HG03575 (cell line): Measurements from ENCODE around the gene CRADD.
"Not testable (repeated sequence)": the region's sequence is repeated elsewhere in the genome, so short reads cannot be mapped to it uniquely, and the experiment has no call there.

Experiments used
- ATAC-seq: cut with Tn5 transposase; IDR thresholded peaks from one replicate; pipeline ENCODE4 v1.9.1; 2021; ENCODE audit not compliant: unreplicated experiment, insufficient number of reproducible peaks, low FRiP score; ENCODE audit errors: extremely low read depth

Gene CRADD

GRCh38 chr12:93766796-93767523 is 89.8 kb downstream of the CRADD start:
- no peak for ATAC-seq

DNA sequence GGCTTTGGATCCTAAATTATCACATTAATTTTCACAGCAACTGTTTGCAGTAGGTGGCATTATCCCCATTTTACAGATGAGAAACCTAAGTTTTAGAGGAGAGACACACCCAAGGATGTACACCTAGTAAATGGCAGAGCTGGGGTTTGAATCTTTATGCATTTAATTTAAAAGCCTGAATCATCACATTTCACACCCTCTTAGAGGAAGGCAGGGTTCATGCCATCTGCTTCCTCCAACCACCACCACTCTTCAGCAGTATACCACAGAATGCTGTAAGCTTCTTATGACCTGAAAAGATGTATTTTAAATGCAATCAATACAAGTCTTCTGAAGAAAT is 90.3 kb downstream of the CRADD start:
- no peak for ATAC-seq

DNA sequence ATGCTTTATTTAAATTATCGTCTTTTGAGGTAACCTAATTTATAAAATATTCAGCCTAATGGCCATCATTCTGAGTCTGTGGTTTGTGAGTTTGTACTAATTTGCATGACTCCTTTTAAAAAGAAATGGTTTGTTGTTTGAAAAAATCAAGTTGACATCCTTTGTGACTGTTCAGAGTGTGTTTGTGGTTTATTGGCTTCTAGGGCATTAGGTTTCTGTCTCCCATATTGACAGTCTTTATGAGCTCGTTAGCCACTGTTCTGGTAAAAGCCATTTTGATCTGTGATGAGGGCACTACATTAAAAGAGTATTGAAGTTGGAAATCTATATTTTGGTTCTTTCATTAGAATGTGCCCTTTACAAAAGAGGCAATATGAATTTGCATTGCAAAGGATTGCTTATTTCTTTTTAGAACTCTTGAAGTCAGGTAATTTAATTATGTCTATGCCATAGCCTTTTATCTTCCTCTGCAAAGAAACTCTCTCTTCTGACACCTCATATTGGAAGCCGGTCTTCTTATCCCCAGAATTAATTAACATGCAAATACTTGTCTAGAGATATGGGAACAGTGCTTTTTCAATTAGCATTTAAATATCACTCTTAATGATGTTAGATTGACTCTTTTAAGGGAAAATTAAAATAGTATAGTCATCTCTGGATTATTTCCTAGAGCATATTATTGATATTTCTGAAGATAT is 95.0 kb downstream of the CRADD start:
- no peak for ATAC-seq

DNA sequence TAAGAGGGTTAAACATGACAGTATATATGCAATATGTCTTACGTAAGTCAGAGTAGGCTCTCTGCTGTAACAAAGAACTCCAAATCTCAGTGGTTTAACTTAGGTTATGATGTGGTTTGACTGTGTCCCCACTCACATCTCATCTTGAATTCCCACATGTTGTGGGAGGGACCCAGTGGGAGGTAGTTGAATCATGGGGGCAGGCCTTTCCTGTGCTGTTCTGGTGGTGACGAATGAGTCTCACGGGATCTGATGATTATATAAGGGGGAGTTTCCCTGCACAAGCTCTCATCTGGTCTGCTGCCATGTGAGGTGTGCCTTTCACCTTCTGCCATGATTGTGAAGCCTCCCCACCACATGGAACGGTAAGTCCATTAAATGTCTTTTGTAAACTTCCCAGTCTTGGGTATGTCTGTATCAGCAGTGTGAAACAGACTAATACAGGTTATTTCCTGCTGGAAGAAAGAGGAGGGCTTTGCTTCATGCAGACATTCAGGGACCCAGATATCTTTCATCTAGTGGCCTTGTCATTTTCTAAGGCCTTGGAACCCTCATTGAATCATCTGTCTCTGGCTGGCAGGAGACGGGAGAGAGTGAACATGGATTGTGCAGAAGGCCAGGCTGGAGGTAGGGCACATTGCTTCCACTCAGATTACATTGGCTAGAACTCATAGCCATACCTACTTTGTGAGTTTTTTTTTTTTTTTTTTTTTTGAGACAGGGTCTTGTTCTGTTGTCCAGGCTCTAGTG is 96.1 kb downstream of the CRADD start:
- no peak for ATAC-seq

GRCh38 chr12:93776581-93777018 is 99.4 kb downstream of the CRADD start:
- ATAC-seq, result no peak

- no peak for ATAC-seq
These were observed 100.1 kb downstream of the CRADD start for GRCh38 chr12:93777254-93777653.

GRCh38 chr12:93778306-93778705 is 101.1 kb downstream of the CRADD start:
- ATAC-seq, result no peak

DNA sequence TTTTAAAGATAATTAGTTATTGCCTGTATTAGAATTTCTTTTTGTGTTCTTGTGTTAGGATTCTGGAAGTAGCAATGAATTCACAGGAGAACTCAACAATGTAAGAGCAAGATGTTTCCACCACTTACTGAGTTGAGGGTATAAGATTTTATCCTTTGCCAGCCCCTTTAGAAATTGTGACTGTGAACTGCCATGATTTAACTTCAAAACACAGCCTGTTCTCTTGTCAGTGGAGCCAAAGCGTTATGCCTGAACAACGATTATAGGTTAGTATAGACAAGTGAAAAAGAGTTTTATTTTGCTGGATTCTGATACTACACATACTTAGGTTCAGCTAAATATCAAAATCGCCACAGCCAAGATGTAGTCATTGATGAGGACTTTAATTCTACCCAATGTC is 101.6 kb downstream of the CRADD start:
- no peak for ATAC-seq

GRCh38 chr12:93780101-93780641 is 103.0 kb downstream of the CRADD start:
- no peak for ATAC-seq

GRCh38 chr12:93780886-93781285 is 103.7 kb downstream of the CRADD start:
- ATAC-seq, result not testable (repeated sequence)

DNA sequence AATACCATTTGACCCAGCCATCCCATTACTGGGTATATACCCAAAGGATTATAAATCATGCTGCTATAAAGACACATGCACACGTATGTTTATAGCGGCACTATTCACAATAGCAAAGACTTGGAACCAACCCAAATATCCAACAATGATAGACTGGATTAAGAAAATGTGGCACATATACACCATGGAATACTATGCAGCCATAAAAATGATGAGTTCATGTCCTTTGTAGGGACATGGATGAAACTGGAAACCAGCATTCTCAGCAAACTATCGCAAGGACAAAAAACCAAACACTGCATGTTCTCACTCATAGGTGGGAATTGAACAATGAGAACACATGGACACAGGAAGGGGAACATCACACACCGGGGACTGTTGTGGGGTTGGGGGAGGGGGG is 104.8 kb downstream of the CRADD start:
- ATAC-seq, result not testable (repeated sequence)

- no peak for ATAC-seq
These were observed 105.7 kb downstream of the CRADD start for GRCh38 chr12:93782853-93783252.

DNA sequence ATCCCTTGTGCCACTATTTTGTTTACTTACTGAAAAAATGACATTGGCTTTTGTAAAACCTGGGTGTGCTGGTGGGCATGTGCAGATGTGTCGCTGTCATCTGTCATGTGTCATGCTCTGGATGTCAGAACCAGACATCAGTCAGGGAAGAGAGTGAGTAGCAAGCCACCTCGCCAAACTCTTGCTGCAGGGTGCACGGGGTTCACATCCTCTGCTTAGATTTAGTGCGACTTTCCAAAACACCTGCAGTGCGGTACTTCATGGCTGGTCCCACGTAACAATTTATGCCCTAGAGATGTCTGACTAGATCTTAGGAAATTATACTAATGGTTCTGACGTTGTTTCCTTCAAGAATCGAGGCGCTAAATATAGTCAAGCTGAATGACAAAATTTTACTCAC is 106.7 kb downstream of the CRADD start:
- no peak for ATAC-seq

- no peak for ATAC-seq
These were observed 107.3 kb downstream of the CRADD start for GRCh38 chr12:93784339-93785086.

DNA sequence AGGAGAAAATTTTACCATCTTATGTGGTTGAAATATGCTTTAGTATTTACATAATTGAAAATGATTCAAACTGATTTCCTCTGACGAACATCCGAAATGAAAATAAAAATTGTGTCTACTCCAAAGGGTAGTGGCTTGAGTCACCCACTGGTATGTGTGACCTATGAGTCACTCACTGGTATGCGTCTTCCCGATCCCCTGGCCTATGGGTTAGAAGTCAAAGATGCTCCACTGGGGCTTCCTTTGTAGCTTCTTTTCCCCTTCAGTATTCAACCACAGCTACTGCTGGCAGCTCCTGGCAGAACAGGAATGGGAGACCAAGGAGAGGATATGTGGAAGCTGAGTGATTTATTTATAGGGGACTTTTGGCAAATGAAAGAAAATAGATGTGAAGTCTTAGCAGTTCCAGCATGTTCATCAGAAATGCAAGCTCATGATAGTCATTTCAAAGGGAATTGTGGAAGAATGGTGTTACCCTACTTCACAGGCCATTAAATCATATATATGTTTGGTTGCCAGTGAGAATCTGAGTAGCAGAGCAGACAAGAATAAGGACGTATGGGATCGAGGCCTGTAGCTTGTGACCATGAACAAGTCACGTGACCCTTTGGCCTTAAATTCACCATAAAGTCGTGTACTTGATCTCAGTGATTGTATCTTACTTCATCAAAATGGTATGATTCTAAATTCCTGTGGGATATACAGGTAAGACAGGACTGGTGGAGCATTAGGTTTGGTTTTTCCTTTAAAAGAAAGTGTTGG is 108.3 kb downstream of the CRADD start:
- no peak for ATAC-seq

GRCh38 chr12:93786656-93787397 is 109.7 kb downstream of the CRADD start:
- no peak for ATAC-seq

DNA sequence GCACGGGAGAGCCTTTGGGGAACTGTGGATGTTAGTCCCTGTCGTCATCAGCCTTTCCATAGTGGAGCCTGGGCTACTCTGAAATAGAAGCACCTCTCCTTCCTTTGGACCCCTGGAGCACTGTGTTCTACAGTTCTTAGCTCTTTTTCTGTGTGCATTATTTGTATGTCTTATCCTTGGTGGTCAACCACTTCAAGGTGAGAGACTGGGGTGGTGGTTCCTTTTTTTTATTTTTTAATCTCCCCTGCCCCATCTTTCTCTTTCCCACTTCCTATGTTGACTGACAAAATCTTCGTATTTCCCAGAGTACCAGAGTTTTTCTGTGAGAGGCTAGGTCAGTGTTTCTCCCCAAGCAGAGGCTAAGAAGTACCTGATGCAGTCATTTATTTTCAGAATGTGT is 111.7 kb downstream of the CRADD start:
- no peak for ATAC-seq

DNA sequence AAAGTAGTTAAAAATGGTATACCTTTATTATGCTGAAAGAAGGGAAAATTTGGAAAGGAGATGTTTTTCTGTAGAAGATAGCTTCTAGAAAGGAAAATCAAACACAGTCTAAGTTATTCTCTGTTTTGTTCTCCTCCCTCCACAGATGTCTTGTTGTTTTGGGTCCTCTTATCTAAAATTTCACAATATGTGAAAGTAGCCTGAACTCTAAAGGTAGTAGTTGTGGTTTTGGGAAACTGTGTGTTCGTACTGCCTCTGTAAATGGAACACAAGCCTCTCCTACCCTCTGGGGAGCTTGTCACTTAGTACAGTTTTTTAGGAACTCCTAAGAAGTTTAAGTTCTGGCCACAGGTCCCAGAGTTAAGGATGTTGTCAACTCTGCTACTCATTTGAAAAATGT is 112.6 kb downstream of the CRADD start:
- ATAC-seq, result no peak
